HCT116 (cell line): ENCODE measurements around the gene KLF17.

ENCODE experiments used
- CBX3 ChIP-seq: IDR thresholded peaks from 2 replicates; pipeline ENCODE4 v1.6.1; 2012; ENCODE audit warnings: low read depth
- CEBPB ChIP-seq: IDR thresholded peaks from 2 replicates; pipeline ENCODE4 v1.6.1; 2012; ENCODE audit warnings: low read depth
- EGR1 ChIP-seq: IDR thresholded peaks from 2 replicates; pipeline ENCODE4 v1.6.1; 2012; ENCODE audit warnings: low read depth
- ELF1 ChIP-seq: IDR thresholded peaks from 2 replicates; pipeline ENCODE4 v1.6.1; 2012; ENCODE audit warnings: low read depth, borderline replicate concordance
- EZH2 ChIP-seq: fragments of 200-600 bp; sonication (generic); IDR thresholded peaks from 2 replicates; pipeline ENCODE4 v1.6.1; 2017; ENCODE audit warnings: antibody characterized with exemption, mixed run types
- EZH2phosphoT487 ChIP-seq: fragments of 200-600 bp; IDR thresholded peaks from 2 replicates; pipeline ENCODE4 v1.6.1; 2018; ENCODE audit warnings: antibody characterized with exemption, borderline replicate concordance
- POLR2A ChIP-seq: IDR thresholded peaks from 2 replicates; pipeline ENCODE4 v1.7.0; 2011; ENCODE audit warnings: borderline replicate concordance; ENCODE audit not compliant: insufficient read depth, insufficient read length; ENCODE audit errors: extremely low read depth
- POLR2AphosphoS5 ChIP-seq: IDR thresholded peaks from 2 replicates; pipeline ENCODE4 v1.6.1; 2011; ENCODE audit warnings: mild to moderate bottlenecking, low read depth, low read length, moderate library complexity
- SIN3A ChIP-seq: IDR thresholded peaks from 2 replicates; pipeline ENCODE4 v1.6.1; 2012; ENCODE audit warnings: low read depth
- SP1 ChIP-seq: IDR thresholded peaks from 2 replicates; pipeline ENCODE4 v1.6.1; 2012; ENCODE audit warnings: low read depth
- SRF ChIP-seq: IDR thresholded peaks from 2 replicates; pipeline ENCODE4 v1.6.1; 2012; ENCODE audit warnings: low read depth
- TF ChIP-seq, protein P1 (sequence below), 3 experiments: fragments of 200-600 bp in 1 of 3; sonication (generic) in 1 of 3; IDR thresholded peaks in 2 of 3; conservative IDR thresholded peaks in 1 of 3; 2 replicates each; pipeline ENCODE4 v1.5.1; 2012 to 2017; ENCODE audit warnings: low read depth in 2 of 3, low read length in 2 of 3, antibody characterized with exemption in 1 of 3, borderline replicate concordance in 1 of 3, control low read depth in 1 of 3, mild to moderate bottlenecking in 1 of 3, mixed read lengths in 1 of 3, mixed run types in 1 of 3, moderate library complexity in 1 of 3; ENCODE audit not compliant: insufficient read depth in 1 of 3
- TF ChIP-seq, protein P2 (sequence below): IDR thresholded peaks from 2 replicates; pipeline ENCODE4 v1.6.1; 2012

GRCh38 chr1:44071461-44071860 is 47.2 kb upstream of the KLF17 start:
- TF ChIP-seq SIN3A (no peak), EZH2 (no peak), EZH2phosphoT487 (no peak), CEBPB (no peak), ELF1 (no peak), POLR2A (no peak), CBX3 (no peak), POLR2AphosphoS5 (no peak), EGR1 (no peak), SP1 (no peak), SRF (no peak)
- TF ChIP-seq, protein P1, sequence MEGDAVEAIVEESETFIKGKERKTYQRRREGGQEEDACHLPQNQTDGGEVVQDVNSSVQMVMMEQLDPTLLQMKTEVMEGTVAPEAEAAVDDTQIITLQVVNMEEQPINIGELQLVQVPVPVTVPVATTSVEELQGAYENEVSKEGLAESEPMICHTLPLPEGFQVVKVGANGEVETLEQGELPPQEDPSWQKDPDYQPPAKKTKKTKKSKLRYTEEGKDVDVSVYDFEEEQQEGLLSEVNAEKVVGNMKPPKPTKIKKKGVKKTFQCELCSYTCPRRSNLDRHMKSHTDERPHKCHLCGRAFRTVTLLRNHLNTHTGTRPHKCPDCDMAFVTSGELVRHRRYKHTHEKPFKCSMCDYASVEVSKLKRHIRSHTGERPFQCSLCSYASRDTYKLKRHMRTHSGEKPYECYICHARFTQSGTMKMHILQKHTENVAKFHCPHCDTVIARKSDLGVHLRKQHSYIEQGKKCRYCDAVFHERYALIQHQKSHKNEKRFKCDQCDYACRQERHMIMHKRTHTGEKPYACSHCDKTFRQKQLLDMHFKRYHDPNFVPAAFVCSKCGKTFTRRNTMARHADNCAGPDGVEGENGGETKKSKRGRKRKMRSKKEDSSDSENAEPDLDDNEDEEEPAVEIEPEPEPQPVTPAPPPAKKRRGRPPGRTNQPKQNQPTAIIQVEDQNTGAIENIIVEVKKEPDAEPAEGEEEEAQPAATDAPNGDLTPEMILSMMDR (IDR thresholded peaks at IDR 0.05 in 2 of 3, conservative IDR thresholded peaks at IDR 0.05 in 1 of 3; ENCODE audit: borderline replicate concordance in 1 of 3, insufficient read depth in 1 of 3, low read depth in 2 of 3, low read length in 2 of 3) = no peak
- TF ChIP-seq, protein P2, sequence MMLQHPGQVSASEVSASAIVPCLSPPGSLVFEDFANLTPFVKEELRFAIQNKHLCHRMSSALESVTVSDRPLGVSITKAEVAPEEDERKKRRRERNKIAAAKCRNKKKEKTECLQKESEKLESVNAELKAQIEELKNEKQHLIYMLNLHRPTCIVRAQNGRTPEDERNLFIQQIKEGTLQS = no peak
